Adrenal gland (tissue), 5 donors: ENCODE results near the gene C3.

Experiments used
- POLR2A ChIP-seq, 2 donors: fragments of 450-650 bp; IDR thresholded peaks; one replicate each; pipeline ENCODE4 v1.6.1; 2017; ENCODE audit warnings: antibody characterized with exemption in 2 of 2, mild to moderate bottlenecking in 2 of 2, moderate library complexity in 1 of 2
- TF ChIP-seq, protein P1 (sequence below), 6 experiments: fragments of 450-650 bp in 4 of 6; fragments of 200-600 bp in 2 of 6; sonication (generic) in 1 of 6; IDR thresholded peaks; 1 replicate in 5 of 6; 2 replicates in 1 of 6; pipeline versions ENCODE4 v1.5.1 to v1.8.0; 2016 to 2021; ENCODE audit warnings: antibody characterized with exemption in 6 of 6, mild to moderate bottlenecking in 2 of 6, moderate library complexity in 1 of 6
- donor health status: DM: no; HTN: no; CAD: no.

DNA sequence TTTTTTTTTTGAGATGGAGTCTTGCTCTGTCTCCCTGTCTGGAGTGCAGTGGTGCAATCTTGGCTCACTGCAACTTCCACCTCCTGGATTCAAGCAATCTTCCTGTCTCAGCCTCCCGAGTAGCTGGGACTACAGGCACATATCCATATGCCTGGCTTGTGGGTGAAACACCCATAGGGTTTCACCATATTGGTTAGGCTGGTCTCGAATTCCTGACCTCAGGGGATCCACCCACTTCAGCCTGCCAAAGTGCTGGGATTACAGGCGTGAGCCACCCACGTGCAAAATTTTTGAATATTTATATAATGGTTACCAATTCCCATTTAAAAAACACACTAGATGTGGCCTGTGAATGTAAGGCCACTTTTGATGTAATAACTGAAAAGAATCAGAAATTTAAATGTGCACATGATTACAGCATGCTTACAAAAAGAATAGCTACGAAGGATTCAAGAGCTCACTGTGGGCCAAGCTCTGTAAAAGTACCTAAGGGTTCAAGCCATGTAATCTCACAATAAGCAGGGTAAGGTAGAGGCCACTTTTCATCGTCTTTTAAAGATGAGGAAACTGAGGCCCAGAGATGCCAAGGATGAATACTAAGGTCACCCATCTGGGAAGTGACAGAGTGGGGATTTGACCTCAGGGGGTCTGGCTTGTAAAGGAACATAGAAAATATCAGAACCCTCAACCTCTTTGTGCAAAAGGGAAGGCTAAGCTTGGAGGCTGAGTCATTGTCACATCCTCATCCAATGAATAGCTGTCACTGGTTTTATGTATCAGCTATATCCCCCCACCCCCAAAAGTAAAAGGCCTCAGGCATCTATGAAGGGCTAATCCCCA, 68.3 kb downstream of the C3 start:
- no peak for TF ChIP-seq POLR2A (IDR thresholded peaks at IDR 0.05)
- TF ChIP-seq, protein P1, sequence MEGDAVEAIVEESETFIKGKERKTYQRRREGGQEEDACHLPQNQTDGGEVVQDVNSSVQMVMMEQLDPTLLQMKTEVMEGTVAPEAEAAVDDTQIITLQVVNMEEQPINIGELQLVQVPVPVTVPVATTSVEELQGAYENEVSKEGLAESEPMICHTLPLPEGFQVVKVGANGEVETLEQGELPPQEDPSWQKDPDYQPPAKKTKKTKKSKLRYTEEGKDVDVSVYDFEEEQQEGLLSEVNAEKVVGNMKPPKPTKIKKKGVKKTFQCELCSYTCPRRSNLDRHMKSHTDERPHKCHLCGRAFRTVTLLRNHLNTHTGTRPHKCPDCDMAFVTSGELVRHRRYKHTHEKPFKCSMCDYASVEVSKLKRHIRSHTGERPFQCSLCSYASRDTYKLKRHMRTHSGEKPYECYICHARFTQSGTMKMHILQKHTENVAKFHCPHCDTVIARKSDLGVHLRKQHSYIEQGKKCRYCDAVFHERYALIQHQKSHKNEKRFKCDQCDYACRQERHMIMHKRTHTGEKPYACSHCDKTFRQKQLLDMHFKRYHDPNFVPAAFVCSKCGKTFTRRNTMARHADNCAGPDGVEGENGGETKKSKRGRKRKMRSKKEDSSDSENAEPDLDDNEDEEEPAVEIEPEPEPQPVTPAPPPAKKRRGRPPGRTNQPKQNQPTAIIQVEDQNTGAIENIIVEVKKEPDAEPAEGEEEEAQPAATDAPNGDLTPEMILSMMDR (IDR thresholded peaks at IDR 0.05): no peak
